OCI-M2 (cell line): ENCODE results near the gene PTPRK.
"Not testable (repeated sequence)": the region's sequence is repeated elsewhere in the genome, so short reads cannot be mapped to it uniquely, and the experiment has no call there.

Experiments used
- DNase-seq: peaks from one replicate; lab custom pipeline; 2025; ENCODE audit not compliant: unreplicated experiment; lab: John Stamatoyannopoulos, UW

The PTPRK gene

GRCh38 chr6:128446497-128446896 lies 73.9 kb downstream of the PTPRK start:
- DNase-seq: no peak

- no peak for DNase-seq
Measured at GRCh38 chr6:128443553-128443952, 76.8 kb downstream of the PTPRK start.

GRCh38 chr6:128439627-128440026 lies 80.8 kb downstream of the PTPRK start:
- DNase-seq: no peak

- DNase-seq: no peak
Measured at GRCh38 chr6:128438393-128438792, 82.0 kb downstream of the PTPRK start.

- no peak for DNase-seq
Measured at GRCh38 chr6:128437685-128438084, 82.7 kb downstream of the PTPRK start.

GRCh38 chr6:128434752-128435151 lies 85.6 kb downstream of the PTPRK start:
- not testable (repeated sequence) for DNase-seq

- DNase-seq: no peak
Measured at GRCh38 chr6:128432394-128432793, 88.0 kb downstream of the PTPRK start.

GRCh38 chr6:128427139-128427538 lies 93.3 kb downstream of the PTPRK start:
- DNase-seq: no peak

- DNase-seq: no peak
Measured at GRCh38 chr6:128425856-128426255, 94.5 kb downstream of the PTPRK start.

- DNase-seq: no peak
Measured at GRCh38 chr6:128422871-128423270, 97.5 kb downstream of the PTPRK start.

- DNase-seq: no peak
Measured at GRCh38 chr6:128422200-128422599, 98.2 kb downstream of the PTPRK start.

- DNase-seq: no peak
Measured at GRCh38 chr6:128421788-128422187, 98.6 kb downstream of the PTPRK start.

GRCh38 chr6:128417698-128418097 lies 102.7 kb downstream of the PTPRK start:
- DNase-seq: no peak

- DNase-seq: no peak
Measured at GRCh38 chr6:128415387-128415786, 105.0 kb downstream of the PTPRK start.

GRCh38 chr6:128414943-128415342 lies 105.5 kb downstream of the PTPRK start:
- no peak for DNase-seq

GRCh38 chr6:128413291-128413690 lies 107.1 kb downstream of the PTPRK start:
- DNase-seq: no peak

GRCh38 chr6:128412680-128413079 lies 107.7 kb downstream of the PTPRK start:
- no peak for DNase-seq

GRCh38 chr6:128410584-128410983 lies 109.8 kb downstream of the PTPRK start:
- DNase-seq: no peak

GRCh38 chr6:128409003-128409402 lies 111.4 kb downstream of the PTPRK start:
- DNase-seq: no peak

GRCh38 chr6:128406453-128406852 lies 113.9 kb downstream of the PTPRK start:
- no peak for DNase-seq

- DNase-seq: no peak
Measured at GRCh38 chr6:128403618-128404444, 116.6 kb downstream of the PTPRK start.

- no peak for DNase-seq
Measured at GRCh38 chr6:128400875-128401274, 119.5 kb downstream of the PTPRK start.

GRCh38 chr6:128397996-128398395 lies 122.4 kb downstream of the PTPRK start:
- no peak for DNase-seq
